WTC11 (cell line): ENCODE measurements around the gene AKAP13. TPM values are rescaled to one million over a fixed set of nuclear protein-coding genes. Genes with fewer than 3 reads are reported as not detected.

Experiments used
- ATAC-seq: fragments of 200-7000 bp; cut with Tn5 transposase; 2 replicates; pipeline ENCODE4 v1.10.0; 2021; ENCODE audit warnings: mild to moderate bottlenecking, moderate library complexity
- CTCF ChIA-PET: fragments of 300-600 bp; sonication (Branson Sonifier 250); formaldehyde crosslinking; loops from one replicate; lab custom pipeline; 2021; ENCODE audit warnings: antibody characterized with exemption; lab: Charles Lee
- POLR2A ChIA-PET: fragments of 350-600 bp; sonication (Branson Sonifier 250); formaldehyde crosslinking; loops from one replicate; lab custom pipeline; 2021; ENCODE audit warnings: antibody characterized with exemption; lab: Charles Lee
- DNase-seq: peaks from one replicate; pipeline ENCODE4 v3.0.0; 2021; ENCODE audit warnings: low spot score
- H3K27ac Mint-ChIP-seq: 2 replicates; pipeline ENCODE4 v1.8.0; 2021; ENCODE audit warnings: mixed read lengths
- H3K27me3 Mint-ChIP-seq: 2 replicates; pipeline ENCODE4 v1.8.0; 2021; ENCODE audit warnings: low read depth, mild to moderate bottlenecking, moderate library complexity, mixed read lengths
- H3K36me3 Mint-ChIP-seq: 2 replicates; pipeline ENCODE4 v1.8.0; 2021; ENCODE audit warnings: mixed read lengths
- H3K4me1 Mint-ChIP-seq: 2 replicates; pipeline ENCODE4 v1.8.0; 2022; ENCODE audit warnings: mixed read lengths
- H3K4me3 Mint-ChIP-seq: 2 replicates; pipeline ENCODE4 v1.8.0; 2021; ENCODE audit warnings: mild to moderate bottlenecking, moderate library complexity, mixed read lengths
- H3K9me3 Mint-ChIP-seq: 2 replicates; pipeline ENCODE4 v1.8.0; 2021; ENCODE audit warnings: mixed read lengths
- FOXJ3 ChIP-seq: sonication (generic); formaldehyde crosslinking; IDR thresholded peaks from 2 replicates; pipeline ENCODE4 v1.9.0; 2021; ENCODE audit warnings: missing genetic modification reagents, mild to moderate bottlenecking, borderline replicate concordance
- GRHL2 ChIP-seq: fragments of 250-450 bp; sonication (Bioruptor Pico); IDR thresholded peaks from 2 replicates; pipeline ENCODE4 v1.8.0; 2022; ENCODE audit warnings: mild to moderate bottlenecking, moderate library complexity; ENCODE audit not compliant: insufficient replicate concordance, severe bottlenecking
- JAZF1 ChIP-seq: fragments of 250-450 bp; sonication (Bioruptor Pico); IDR thresholded peaks from 2 replicates; pipeline ENCODE4 v1.9.0; 2021; ENCODE audit warnings: moderate library complexity, mild to moderate bottlenecking, inconsistent platforms
- MXD4 ChIP-seq: fragments of 250-450 bp; sonication (Bioruptor Pico); IDR thresholded peaks from 2 replicates; pipeline ENCODE4 v1.8.0; 2021; ENCODE audit warnings: mild to moderate bottlenecking, moderate library complexity, borderline replicate concordance
- SMAD4 ChIP-seq: sonication (generic); formaldehyde crosslinking; IDR thresholded peaks from 2 replicates; pipeline ENCODE4 v1.8.0; 2022; ENCODE audit warnings: mild to moderate bottlenecking, missing genetic modification reagents
- ZBTB21 ChIP-seq: sonication (generic); formaldehyde crosslinking; IDR thresholded peaks from 2 replicates; pipeline ENCODE4 v1.8.1; 2023; ENCODE audit warnings: mild to moderate bottlenecking, missing genetic modification reagents, borderline replicate concordance
- ZNF121 ChIP-seq: sonication (generic); formaldehyde crosslinking; IDR thresholded peaks from 2 replicates; pipeline ENCODE4 v1.8.0; 2023; ENCODE audit warnings: missing genetic modification reagents
- ZNF396 ChIP-seq: fragments of 250-450 bp; sonication (Bioruptor Pico); IDR thresholded peaks from 2 replicates; pipeline ENCODE4 v1.8.0; 2021; ENCODE audit warnings: mild to moderate bottlenecking, moderate library complexity, borderline replicate concordance
- ZNF671 ChIP-seq: fragments of 250-450 bp; sonication (Bioruptor Pico); IDR thresholded peaks from 2 replicates; pipeline ENCODE4 v1.8.0; 2021; ENCODE audit warnings: mild to moderate bottlenecking
- total RNA-seq: library from RNA; stranded (reverse); gene quantifications from 3 replicates; pipeline ENCODE4 v1.2.3, GENCODE V29; 2021
- TF ChIP-seq, protein P1 (sequence below): sonication (generic); formaldehyde crosslinking; IDR thresholded peaks from 2 replicates; pipeline ENCODE4 v1.8.1; 2023; ENCODE audit warnings: mild to moderate bottlenecking, missing genetic modification reagents, moderate library complexity
- TF ChIP-seq, protein P2 (sequence below): fragments of 250-450 bp; sonication (Bioruptor Pico); IDR thresholded peaks from 2 replicates; pipeline ENCODE4 v1.8.0; 2021; ENCODE audit warnings: mild to moderate bottlenecking
- TF ChIP-seq, protein P3 (sequence below): fragments of 250-450 bp; sonication (Bioruptor Pico); conservative IDR thresholded peaks from 2 replicates; pipeline ENCODE4 v1.9.0; 2021; ENCODE audit warnings: mild to moderate bottlenecking
- TF ChIP-seq, protein P4 (sequence below): fragments of 250-450 bp; sonication (Bioruptor Pico); IDR thresholded peaks from 2 replicates; pipeline ENCODE4 v2.1.2; 2022; ENCODE audit warnings: mild to moderate bottlenecking, moderate library complexity
- TF ChIP-seq, protein P5 (sequence below): fragments of 250-450 bp; sonication (Bioruptor Pico); IDR thresholded peaks from 2 replicates; pipeline ENCODE4 v1.9.0; 2021; ENCODE audit warnings: moderate library complexity, mild to moderate bottlenecking, inconsistent platforms, borderline replicate concordance
- TF ChIP-seq, protein P6 (sequence below): sonication (generic); formaldehyde crosslinking; IDR thresholded peaks from 2 replicates; pipeline ENCODE4 v1.8.0; 2022; ENCODE audit warnings: missing genetic modification reagents
- TF ChIP-seq, protein P7 (sequence below): sonication (generic); formaldehyde crosslinking; IDR thresholded peaks from 2 replicates; pipeline ENCODE4 v1.8.1; 2022; ENCODE audit warnings: low read depth, missing genetic modification reagents, borderline replicate concordance

AKAP13 gene
- total RNA-seq, 1 experiment from 2014 or later = 50.3 TPM

DNA sequence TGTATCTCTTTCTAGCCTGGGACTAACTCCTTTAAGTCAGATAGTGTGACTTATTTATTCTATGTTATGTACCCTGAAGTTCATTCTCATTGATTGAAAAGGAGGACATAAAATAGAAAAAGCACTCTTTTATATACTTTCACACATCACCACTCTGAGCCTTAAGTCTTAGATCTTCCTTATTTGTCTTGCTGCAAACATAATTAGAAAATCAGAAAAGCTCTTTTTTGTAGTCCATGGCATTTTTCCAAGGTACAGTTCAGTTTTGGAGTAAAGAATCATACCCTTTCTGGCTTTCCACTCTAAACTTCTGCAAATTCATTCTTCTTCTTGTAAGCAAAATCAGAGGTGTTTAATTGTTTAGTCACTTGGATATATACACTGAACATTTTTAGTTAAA lies 75.5 kb downstream of the AKAP13 start (continued):
- TF ChIP-seq ZNF671 (CRISPR knock-in tag) (no peak), ZNF396 (CRISPR knock-in tag) (no peak), ZNF121 (CRISPR knock-in tag) (no peak), JAZF1 (CRISPR knock-in tag) (no peak)
- TF ChIP-seq, protein P1, sequence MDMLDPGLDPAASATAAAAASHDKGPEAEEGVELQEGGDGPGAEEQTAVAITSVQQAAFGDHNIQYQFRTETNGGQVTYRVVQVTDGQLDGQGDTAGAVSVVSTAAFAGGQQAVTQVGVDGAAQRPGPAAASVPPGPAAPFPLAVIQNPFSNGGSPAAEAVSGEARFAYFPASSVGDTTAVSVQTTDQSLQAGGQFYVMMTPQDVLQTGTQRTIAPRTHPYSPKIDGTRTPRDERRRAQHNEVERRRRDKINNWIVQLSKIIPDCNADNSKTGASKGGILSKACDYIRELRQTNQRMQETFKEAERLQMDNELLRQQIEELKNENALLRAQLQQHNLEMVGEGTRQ (CRISPR knock-in tag) = no peak
- TF ChIP-seq, protein P2, sequence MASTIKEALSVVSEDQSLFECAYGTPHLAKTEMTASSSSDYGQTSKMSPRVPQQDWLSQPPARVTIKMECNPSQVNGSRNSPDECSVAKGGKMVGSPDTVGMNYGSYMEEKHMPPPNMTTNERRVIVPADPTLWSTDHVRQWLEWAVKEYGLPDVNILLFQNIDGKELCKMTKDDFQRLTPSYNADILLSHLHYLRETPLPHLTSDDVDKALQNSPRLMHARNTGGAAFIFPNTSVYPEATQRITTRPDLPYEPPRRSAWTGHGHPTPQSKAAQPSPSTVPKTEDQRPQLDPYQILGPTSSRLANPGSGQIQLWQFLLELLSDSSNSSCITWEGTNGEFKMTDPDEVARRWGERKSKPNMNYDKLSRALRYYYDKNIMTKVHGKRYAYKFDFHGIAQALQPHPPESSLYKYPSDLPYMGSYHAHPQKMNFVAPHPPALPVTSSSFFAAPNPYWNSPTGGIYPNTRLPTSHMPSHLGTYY (CRISPR knock-in tag) = no peak

DNA sequence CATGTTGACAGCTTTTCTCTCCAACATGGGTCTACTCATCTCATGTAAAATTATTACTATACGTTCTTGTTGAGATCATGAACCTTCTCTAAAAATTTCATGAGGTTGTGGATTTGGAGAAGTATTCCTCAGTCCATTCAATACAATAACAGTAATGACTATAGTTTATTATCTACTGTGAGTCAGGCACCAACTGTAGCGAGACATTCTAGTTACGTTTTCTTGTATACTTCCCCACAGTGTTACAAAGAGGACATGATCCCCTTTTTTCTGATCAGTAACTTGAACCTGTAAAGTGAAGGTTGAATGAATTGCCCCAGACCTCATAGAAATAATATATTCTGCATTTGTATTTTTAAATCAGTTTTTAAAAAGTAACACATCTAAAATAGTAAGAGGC lies 76.4 kb downstream of the AKAP13 start:
- CTCF ChIA-PET = no interaction called here
- ATAC-seq = no peak

More for the DNA sequence above, 76.4 kb downstream of the AKAP13 start:
- H3K4me3 Mint-ChIP-seq = no peak overlapping the region
- peaks cover 12% of the 10 kb centered on the region for H3K9me3 Mint-ChIP-seq
- H3K4me1 Mint-ChIP-seq = peaks cover 32% of the 10 kb centered on the region
- H3K36me3 Mint-ChIP-seq = peaks cover 6% of the 10 kb centered on the region
- no peaks in the 10 kb centered on the region for H3K27me3 Mint-ChIP-seq
- H3K27ac Mint-ChIP-seq = no peak overlapping the region
- TF ChIP-seq, protein P3, sequence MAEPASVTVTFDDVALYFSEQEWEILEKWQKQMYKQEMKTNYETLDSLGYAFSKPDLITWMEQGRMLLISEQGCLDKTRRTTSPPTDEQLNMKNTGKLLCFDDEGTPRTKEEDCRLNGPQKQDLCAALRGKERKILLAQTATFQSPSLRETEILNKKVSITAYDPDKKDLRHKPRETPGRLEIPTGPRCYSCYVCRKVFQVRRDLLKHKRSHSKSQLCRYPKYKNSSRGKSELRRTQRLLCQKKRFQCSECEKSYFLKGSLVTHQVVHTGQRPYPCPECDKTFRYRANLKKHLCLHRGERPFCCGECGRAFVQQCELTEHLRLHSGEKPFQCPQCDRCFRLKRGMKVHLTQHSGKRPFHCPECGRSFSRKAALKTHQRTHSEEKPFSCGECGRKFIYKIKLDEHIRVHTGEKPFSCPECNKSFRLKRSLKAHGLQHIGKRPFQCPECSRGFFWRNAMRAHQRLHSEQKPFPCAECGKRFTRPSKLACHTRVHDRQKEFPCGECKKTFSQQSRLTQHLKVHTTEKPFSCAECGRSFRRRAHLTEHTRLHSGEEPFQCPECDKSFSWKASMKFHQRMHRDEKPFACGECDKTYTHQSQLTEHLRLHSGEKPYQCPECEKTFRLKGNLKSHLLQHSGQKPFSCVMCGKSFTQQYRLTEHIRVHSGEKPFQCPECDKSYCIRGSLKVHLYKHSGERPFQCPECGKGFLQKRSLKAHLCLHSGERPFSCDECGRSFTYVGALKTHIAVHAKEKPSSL (CRISPR knock-in tag) = no peak
- no peak for TF ChIP-seq SMAD4
- no peak for TF ChIP-seq GRHL2 (CRISPR knock-in tag)
- TF ChIP-seq, protein P4, sequence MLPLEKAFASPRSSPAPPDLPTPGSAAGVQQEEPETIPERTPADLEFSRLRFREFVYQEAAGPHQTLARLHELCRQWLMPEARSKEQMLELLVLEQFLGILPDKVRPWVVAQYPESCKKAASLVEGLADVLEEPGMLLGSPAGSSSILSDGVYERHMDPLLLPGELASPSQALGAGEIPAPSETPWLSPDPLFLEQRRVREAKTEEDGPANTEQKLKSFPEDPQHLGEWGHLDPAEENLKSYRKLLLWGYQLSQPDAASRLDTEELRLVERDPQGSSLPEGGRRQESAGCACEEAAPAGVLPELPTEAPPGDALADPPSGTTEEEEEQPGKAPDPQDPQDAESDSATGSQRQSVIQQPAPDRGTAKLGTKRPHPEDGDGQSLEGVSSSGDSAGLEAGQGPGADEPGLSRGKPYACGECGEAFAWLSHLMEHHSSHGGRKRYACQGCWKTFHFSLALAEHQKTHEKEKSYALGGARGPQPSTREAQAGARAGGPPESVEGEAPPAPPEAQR (CRISPR knock-in tag) = no peak
- TF ChIP-seq, protein P5, sequence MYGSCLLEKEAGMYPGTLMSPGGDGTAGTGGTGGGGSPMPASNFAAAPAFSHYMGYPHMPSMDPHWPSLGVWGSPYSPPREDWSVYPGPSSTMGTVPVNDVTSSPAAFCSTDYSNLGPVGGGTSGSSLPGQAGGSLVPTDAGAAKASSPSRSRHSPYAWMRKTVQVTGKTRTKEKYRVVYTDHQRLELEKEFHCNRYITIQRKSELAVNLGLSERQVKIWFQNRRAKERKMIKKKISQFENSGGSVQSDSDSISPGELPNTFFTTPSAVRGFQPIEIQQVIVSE (CRISPR knock-in tag) = no peak
- TF ChIP-seq ZBTB21 = no peak
- TF ChIP-seq FOXJ3 (CRISPR knock-in tag) = no peak
- no peak for TF ChIP-seq MXD4 (CRISPR knock-in tag)
- TF ChIP-seq, protein P6, sequence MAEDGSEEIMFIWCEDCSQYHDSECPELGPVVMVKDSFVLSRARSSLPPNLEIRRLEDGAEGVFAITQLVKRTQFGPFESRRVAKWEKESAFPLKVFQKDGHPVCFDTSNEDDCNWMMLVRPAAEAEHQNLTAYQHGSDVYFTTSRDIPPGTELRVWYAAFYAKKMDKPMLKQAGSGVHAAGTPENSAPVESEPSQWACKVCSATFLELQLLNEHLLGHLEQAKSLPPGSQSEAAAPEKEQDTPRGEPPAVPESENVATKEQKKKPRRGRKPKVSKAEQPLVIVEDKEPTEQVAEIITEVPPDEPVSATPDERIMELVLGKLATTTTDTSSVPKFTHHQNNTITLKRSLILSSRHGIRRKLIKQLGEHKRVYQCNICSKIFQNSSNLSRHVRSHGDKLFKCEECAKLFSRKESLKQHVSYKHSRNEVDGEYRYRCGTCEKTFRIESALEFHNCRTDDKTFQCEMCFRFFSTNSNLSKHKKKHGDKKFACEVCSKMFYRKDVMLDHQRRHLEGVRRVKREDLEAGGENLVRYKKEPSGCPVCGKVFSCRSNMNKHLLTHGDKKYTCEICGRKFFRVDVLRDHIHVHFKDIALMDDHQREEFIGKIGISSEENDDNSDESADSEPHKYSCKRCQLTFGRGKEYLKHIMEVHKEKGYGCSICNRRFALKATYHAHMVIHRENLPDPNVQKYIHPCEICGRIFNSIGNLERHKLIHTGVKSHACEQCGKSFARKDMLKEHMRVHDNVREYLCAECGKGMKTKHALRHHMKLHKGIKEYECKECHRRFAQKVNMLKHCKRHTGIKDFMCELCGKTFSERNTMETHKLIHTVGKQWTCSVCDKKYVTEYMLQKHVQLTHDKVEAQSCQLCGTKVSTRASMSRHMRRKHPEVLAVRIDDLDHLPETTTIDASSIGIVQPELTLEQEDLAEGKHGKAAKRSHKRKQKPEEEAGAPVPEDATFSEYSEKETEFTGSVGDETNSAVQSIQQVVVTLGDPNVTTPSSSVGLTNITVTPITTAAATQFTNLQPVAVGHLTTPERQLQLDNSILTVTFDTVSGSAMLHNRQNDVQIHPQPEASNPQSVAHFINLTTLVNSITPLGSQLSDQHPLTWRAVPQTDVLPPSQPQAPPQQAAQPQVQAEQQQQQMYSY = no peak
- TF ChIP-seq, protein P7, sequence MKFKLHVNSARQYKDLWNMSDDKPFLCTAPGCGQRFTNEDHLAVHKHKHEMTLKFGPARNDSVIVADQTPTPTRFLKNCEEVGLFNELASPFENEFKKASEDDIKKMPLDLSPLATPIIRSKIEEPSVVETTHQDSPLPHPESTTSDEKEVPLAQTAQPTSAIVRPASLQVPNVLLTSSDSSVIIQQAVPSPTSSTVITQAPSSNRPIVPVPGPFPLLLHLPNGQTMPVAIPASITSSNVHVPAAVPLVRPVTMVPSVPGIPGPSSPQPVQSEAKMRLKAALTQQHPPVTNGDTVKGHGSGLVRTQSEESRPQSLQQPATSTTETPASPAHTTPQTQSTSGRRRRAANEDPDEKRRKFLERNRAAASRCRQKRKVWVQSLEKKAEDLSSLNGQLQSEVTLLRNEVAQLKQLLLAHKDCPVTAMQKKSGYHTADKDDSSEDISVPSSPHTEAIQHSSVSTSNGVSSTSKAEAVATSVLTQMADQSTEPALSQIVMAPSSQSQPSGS (CRISPR knock-in tag) = no peak
- TF ChIP-seq, protein P2 (CRISPR knock-in tag) = no peak
- no peak for DNase-seq
- POLR2A ChIA-PET = no interaction called here
